ENCODE measurements around the gene XRCC3.

XRCC3 gene

GRCh38 chr14:103725001-103725682 lies 9.9 kb upstream of the XRCC3 start:
- DNase-seq, result no peak

DNA sequence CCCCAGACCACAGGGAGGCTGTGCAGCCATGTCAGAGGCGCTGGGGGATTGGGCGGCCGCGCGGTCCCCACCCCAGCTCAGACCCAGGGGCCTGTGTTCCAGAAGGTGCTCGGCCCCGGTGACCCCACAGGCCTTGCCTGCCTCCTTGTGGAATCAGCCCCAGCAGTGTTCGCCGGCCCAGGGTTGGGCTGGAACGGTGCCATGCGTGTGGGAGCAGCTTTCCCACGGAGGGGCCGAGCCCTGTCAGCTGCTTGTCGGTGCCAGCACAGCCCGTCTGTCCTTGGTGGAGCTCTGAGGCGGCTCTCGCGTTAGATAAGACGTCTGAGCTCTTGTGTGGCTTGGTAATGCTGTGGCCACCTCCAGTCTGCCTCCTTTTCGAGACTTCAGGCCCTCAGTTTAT lies 8.9 kb upstream of the XRCC3 start:
- peak in 1 of 2 donors; percentile 39 for DNase-seq

GRCh38 chr14:103723748-103724081 lies 8.5 kb upstream of the XRCC3 start:
- no peak for DNase-seq

GRCh38 chr14:103721334-103722120 lies 6.3 kb upstream of the XRCC3 start:
- peak in 1 of 2 donors; percentile 25 for DNase-seq

GRCh38 chr14:103719751-103720150 lies 4.5 kb upstream of the XRCC3 start:
- DNase-seq, result no peak

DNA sequence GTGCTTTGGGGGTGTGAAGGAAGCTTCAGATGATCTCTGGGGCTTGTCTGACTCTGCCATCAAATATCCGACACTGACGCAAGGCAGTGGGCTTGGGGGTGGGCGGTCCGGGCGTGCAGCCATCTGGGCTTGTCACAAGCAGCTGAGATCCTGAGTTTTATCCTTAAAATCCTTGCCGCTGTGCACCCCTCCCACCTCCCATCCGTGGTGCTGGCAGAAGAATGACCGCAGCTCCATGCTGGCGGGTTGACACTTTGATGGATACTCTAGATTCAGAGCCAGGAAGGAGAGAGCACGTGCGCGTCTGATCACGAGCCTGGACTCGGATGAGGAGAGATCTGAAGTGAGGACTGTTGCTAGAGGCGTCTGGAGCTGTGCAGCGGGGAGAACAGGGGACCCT lies 3.3 kb upstream of the XRCC3 start:
- DNase-seq, result no peak

- DNase-seq, result no peak
Measured at GRCh38 chr14:103716899-103717411, 1.7 kb upstream of the XRCC3 start.

DNA sequence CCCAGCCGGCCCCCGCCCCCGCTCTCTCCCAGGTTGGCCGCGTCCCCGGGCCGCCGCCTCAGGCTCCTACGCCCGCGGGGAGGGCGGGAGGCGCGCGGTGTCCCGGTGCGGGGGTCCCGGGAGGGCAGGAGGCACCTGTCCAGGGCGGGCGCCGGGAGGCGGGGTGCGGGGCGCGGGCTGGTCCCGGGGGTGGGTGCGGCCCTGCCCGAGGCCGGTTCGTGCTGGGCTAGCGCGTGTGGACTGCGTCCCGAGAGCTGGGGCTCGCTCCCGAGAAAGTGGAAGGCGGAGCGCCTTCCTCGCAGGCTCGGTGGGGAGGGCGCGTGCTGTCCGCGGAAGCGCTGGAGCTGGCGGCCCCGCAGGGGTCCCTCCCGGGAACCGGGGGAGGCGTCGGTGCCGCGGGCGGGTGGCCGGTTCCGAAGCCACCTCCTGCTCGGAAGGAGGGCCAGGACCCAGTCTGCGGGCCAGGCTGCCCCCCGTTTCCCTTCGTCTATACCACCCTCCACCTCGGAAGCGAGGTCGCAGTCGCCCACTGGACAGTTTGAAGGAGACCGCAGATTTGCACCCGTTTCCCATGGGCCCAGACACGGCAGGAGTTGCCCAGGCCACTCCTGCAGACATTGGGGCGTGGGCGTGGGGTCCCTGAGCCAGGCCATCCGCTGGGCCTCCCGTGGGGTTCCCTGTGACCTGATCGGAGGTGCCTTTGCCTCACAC lies 995 bp upstream of the XRCC3 start:
- no peak for DNase-seq

DNA sequence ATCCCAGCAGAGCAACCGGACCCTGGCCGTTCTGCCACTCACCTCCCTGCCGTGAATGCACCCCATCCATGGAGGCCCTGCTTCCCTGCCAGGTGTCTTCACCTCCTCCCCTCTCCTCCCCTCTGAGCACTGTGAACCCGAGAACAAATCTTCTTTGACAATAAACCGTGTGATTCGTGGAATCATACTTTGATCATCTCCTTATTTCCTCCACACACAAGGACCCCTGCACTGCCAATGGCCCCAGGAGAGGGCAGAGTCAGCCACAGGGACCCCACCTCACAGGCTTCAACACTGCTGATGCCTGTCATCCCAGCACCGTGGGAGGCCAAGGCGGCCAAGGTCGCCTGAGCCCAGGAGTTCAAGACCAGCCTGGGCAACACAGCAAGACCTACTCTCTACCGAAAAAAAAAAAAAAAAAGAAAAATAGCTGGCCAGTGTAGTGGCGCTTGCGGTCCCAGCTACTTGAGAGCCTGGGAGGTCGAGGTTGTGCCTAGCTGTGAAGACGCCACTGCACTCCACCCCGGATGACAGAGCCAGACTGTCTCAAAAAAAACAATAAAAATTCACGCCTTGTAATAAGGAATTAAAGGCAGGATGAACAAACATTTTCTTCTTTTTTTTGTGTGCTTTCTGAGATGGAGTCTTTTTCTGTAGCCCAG lies 1.1 kb downstream of the XRCC3 start:
- no peak for DNase-seq

DNA sequence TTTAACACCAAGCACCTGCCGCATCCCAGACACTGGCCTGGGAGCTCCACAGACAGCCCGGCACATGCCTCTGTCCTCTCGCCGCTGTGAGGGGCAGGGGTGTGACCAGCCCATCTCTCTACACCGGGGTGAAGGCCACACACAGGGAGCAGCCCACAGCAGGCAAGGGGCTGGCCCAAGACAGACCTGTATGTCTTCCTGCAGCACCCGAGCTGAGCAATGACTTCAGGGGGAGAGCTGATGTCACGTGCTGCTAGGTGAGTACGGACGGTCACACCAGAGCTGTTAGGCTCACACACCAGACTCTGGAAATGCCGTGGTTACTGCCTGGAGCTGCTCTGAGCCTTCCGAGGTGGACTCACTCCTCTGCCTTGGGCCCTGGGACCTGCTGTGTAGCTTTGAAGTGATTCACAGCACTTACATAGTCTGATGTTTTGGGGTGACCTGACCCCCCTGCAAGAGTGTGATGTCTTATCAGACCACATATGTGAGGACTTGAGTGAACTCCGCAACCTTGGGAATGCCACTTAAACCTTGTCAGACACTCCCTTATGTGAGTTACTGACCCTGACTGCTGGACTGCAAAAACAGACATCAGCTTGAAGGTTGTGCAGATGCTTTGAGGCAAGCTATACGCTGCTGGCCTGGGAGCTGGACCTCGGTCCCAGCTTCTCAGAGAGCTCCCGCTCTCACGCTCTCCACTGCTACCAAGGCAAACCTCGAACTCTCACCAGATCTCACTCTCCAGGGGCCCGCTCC lies 1.8 kb downstream of the XRCC3 start:
- DNase-seq, result no peak

- DNase-seq, result no peak
Measured at GRCh38 chr14:103712633-103713247, 2.5 kb downstream of the XRCC3 start.

GRCh38 chr14:103711516-103712431 lies 3.5 kb downstream of the XRCC3 start:
- peak in 1 of 2 donors; percentile 33 for DNase-seq

- DNase-seq, result no peak
Measured at GRCh38 chr14:103710771-103711377, 4.4 kb downstream of the XRCC3 start.

- DNase-seq, result no peak
Measured at GRCh38 chr14:103709814-103710213, 5.4 kb downstream of the XRCC3 start.

GRCh38 chr14:103708750-103709187 lies 6.5 kb downstream of the XRCC3 start:
- peak in 1 of 2 donors; percentile 26 for DNase-seq

DNA sequence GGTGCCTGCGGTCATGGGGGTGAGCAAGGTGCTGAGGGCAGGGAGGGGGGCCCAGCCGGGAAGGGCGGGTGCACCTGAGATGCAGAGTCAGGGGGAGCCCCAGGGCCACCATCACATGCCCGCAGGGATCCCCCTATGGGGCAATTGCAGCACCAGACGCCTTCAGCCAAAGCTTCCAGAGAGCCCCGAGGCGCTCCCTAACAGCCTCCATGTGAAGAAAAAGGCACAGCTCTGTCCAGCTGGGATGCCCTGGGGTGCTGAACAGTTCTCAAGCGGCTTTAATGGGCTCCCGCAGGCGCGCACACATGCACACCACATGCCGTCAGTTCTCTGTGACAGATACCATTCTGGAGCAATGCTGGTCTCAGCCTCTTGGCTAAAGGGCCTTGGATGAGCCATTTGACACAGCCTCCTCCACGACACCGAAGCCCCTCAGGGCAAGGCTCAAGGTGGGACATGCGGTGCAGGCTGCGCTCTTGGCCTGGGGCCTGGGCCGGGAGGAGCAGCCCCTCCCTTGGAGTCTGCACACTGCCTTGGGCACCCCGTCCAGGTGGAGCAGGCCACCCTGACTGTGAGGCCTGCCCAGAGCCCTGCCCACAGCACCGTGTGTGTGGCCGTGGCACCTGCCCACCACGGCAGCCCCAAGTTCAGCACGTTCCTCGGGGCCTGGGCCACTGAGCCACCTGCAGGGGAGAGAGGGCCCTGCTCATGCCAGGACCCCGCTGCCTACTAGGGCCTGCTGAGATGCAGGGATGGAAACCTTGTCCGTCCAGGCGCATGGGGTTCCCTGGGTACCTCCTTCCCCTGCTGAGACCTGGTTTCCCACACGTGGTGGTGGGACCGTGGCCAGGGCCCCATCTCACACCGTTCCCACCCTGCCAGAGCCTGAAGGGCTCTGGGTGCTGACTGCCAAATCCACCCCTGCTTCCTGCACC lies 7.7 kb downstream of the XRCC3 start:
- DNase-seq, result no peak

GRCh38 chr14:103706551-103707328 lies 8.5 kb downstream of the XRCC3 start:
- DNase-seq, result no peak

Measured in hippocampal formation (tissue), 2 donors.